HepG2 (cell line): ENCODE measurements around the gene PACSIN1. TPM values are rescaled to one million over a fixed set of nuclear protein-coding genes. Genes with fewer than 3 reads are reported as not detected.
A peak's percentile ranks its signal among the peaks of the same experiment; 100 is the strongest.

ENCODE experiments used
- ATAC-seq: fragments of 200-7000 bp; cut with Tn5 transposase; 3 replicates; pipeline ENCODE4 v1.9.1; 2020; ENCODE audit warnings: mild to moderate bottlenecking, moderate library complexity
- BruUV-seq: library from RNA; stranded (reverse); fragments of 400-500 nt; replicated peaks from 2 replicates; lab custom pipeline; 2021; lab: Mats Ljungman, UMichigan
- CTCF ChIA-PET: fragments of 300-600 bp; formaldehyde crosslinking; extraction: SDS; loops from one replicate; lab custom pipeline; 2021; ENCODE audit warnings: low total read pairs, inconsistent platforms, low intra/inter-chr PET ratio; lab: Yijun Ruan, JAX
- POLR2A ChIA-PET: fragments of 350-600 bp; sonication (Branson Sonifier 250); formaldehyde crosslinking; loops from one replicate; lab custom pipeline; 2020; ENCODE audit warnings: antibody characterized with exemption, inconsistent platforms; lab: Yijun Ruan, JAX
- DNase-seq: peaks from one replicate; pipeline ENCODE4 v3.0.0-alpha.2; 2015; ENCODE audit warnings: low spot score
- FAIRE-seq: peaks from 3 replicates; lab custom pipeline; 2011; peaks lifted over from hg19 to GRCh38; lab: Jason Lieb, UNC
- H2AFZ ChIP-seq: one replicate; pipeline ENCODE4 v1.6.1; 2011; ENCODE audit warnings: low read length, inconsistent platforms
- H3K27ac ChIP-seq: fragments of 300-600 bp; 3 replicates; pipeline ENCODE4 v1.8.0; 2011; ENCODE audit warnings: mixed run types, mild to moderate bottlenecking, mixed read lengths, low read length, inconsistent platforms; ENCODE audit not compliant: insufficient read depth; ENCODE audit errors: extremely low read length
- H3K27me3 ChIP-seq, 2 experiments: fragments of 200-600 bp in 1 of 2; 2 replicates in 1 of 2; 3 replicates in 1 of 2; pipeline versions ENCODE4 v1.6.0 to v1.8.0; 2011; ENCODE audit warnings: low read length in 2 of 2, mild to moderate bottlenecking in 2 of 2, moderate library complexity in 2 of 2, inconsistent platforms in 1 of 2; ENCODE audit not compliant: insufficient read depth in 2 of 2, control insufficient read depth in 1 of 2
- H3K36me3 ChIP-seq, 2 experiments: fragments of 200-600 bp in 1 of 2; replicated peaks in 1 of 2; 2 replicates in 1 of 2; 3 replicates in 1 of 2; pipeline versions ENCODE4 v1.5.1 to v1.8.0; 2011; ENCODE audit warnings: low read length in 2 of 2, inconsistent platforms in 1 of 2; ENCODE audit not compliant: insufficient read depth in 2 of 2, control insufficient read depth in 1 of 2
- H3K4me1 ChIP-seq: 2 replicates; pipeline ENCODE4 v1.5.1; 2012; ENCODE audit warnings: low read length, inconsistent platforms; ENCODE audit not compliant: insufficient read depth
- H3K4me2 ChIP-seq: 2 replicates; pipeline ENCODE4 v1.6.0; 2011; ENCODE audit warnings: low read depth, low read length, inconsistent platforms
- H3K4me3 ChIP-seq, 3 experiments: fragments of 200-600 bp in 1 of 3; sonication (generic), shearing (Covaris generic) in 1 of 3; replicated peaks in 1 of 3; 2 replicates each; pipeline ENCODE4 v1.5.1; 2011 to 2016; ENCODE audit warnings: low read length in 3 of 3, inconsistent platforms in 2 of 3, low read depth in 2 of 3, mild to moderate bottlenecking in 2 of 3, control low read depth in 1 of 3, mixed read lengths in 1 of 3; ENCODE audit not compliant: insufficient read depth in 1 of 3
- H3K79me2 ChIP-seq: one replicate; pipeline ENCODE4 v1.6.1; 2011; ENCODE audit warnings: low read length, inconsistent platforms; ENCODE audit not compliant: insufficient read depth
- H3K9ac ChIP-seq: 2 replicates; pipeline ENCODE4 v1.6.0; 2011; ENCODE audit warnings: mild to moderate bottlenecking, low read depth, low read length, inconsistent platforms; ENCODE audit not compliant: insufficient read depth
- H3K9me3 ChIP-seq: 2 replicates; pipeline ENCODE4 v1.5.1; 2012; ENCODE audit warnings: mild to moderate bottlenecking, low read length
- H4K20me1 ChIP-seq: 2 replicates; pipeline ENCODE4 v1.6.0; 2011; ENCODE audit warnings: inconsistent platforms, mild to moderate bottlenecking, low read length, moderate library complexity; ENCODE audit not compliant: insufficient read depth
- POLR2A ChIP-seq, 2 experiments: IDR thresholded peaks; 2 replicates each; pipeline ENCODE4 v1.6.1; 2011; ENCODE audit warnings: low read depth in 2 of 2, low read length in 2 of 2, mild to moderate bottlenecking in 1 of 2, moderate library complexity in 1 of 2; ENCODE audit not compliant: insufficient read depth in 1 of 2
- POLR2G ChIP-seq: fragments of 200-400 bp; formaldehyde crosslinking; IDR thresholded peaks from 2 replicates; pipeline ENCODE4 v1.6.1; 2018; ENCODE audit warnings: mild to moderate bottlenecking, low read depth, low read length, moderate library complexity
- RBFOX2 ChIP-seq: fragments of 200-400 bp; formaldehyde crosslinking; IDR thresholded peaks from 2 replicates; pipeline ENCODE4 v1.6.1; 2017; ENCODE audit warnings: low read depth, mild to moderate bottlenecking, low read length
- RBM22 ChIP-seq: fragments of 200-400 bp; formaldehyde crosslinking; optimal IDR thresholded peaks from 2 replicates; pipeline ENCODE3; 2017; ENCODE audit warnings: mild to moderate bottlenecking, low read length, moderate library complexity
- SKI ChIP-seq: fragments of 450-650 bp; IDR thresholded peaks from one replicate; pipeline ENCODE4 v1.6.1; 2018; ENCODE audit warnings: mild to moderate bottlenecking; ENCODE audit not compliant: partially characterized antibody
- ZFY ChIP-seq: sonication (generic); formaldehyde crosslinking; IDR thresholded peaks from 2 replicates; pipeline ENCODE4 v1.4.0; 2020; ENCODE audit warnings: missing genetic modification reagents
- ZNF335 ChIP-seq: sonication (generic); formaldehyde crosslinking; IDR thresholded peaks from 2 replicates; pipeline ENCODE4 v1.4.0; 2020; ENCODE audit warnings: missing genetic modification reagents
- ZNF703 ChIP-seq: sonication (generic); formaldehyde crosslinking; IDR thresholded peaks from 2 replicates; pipeline ENCODE4 v1.5.1; 2020; ENCODE audit warnings: missing genetic modification reagents, mild to moderate bottlenecking, moderate library complexity, borderline replicate concordance
- ZNF737 ChIP-seq: sonication (generic); formaldehyde crosslinking; IDR thresholded peaks from 2 replicates; pipeline ENCODE4 v1.5.0; 2020; ENCODE audit warnings: missing genetic modification reagents, mild to moderate bottlenecking, borderline replicate concordance
- ZNF746 ChIP-seq: sonication (generic); formaldehyde crosslinking; IDR thresholded peaks from 2 replicates; pipeline ENCODE4 v1.8.0; 2022; ENCODE audit warnings: mild to moderate bottlenecking, missing genetic modification reagents
- WGBS: methylation state at CpG from one replicate; pipeline ENCODE4 v1.1.6; 2017; ENCODE audit warnings: low lambda C conversion rate; 5-methylcytosine and 5-hydroxymethylcytosine counted together
- in situ Hi-C: cut with HindIII; loops from 2 replicates; pipeline ENCODE4 v1.10.0; 2017; ENCODE audit warnings: low pct_unique_long_range_greater_than_20kb; ENCODE audit not compliant: extremely low pct_ligation_motif_present
- intact Hi-C: fragments of 100-400 bp; cut with micrococcal nuclease; formaldehyde crosslinking; loops from one replicate; pipeline ENCODE4 v1.10.0; 2022; ENCODE audit not compliant: unreplicated experiment
- polyA plus RNA-seq, 8 experiments: library from polyadenylated mRNA; depleted of rRNA in 3 of 8; stranded (reverse) in 7 of 8; unstranded in 1 of 8; fragments of >200 nt; fragmentation: Illumina TruSeq in 4 of 8; extraction: Trizol in 4 of 8; gene quantifications; 2 replicates each; pipeline versions ENCODE4 v1.2.1 to v1.2.3, GENCODE V29; 2011 to 2016; ENCODE audit warnings: low read depth in 4 of 8, missing spikeins in 1 of 8, mixed read lengths in 1 of 8; ENCODE audit not compliant: insufficient read depth in 1 of 8
- total RNA-seq, 5 experiments: library from RNA; depleted of rRNA; stranded (reverse); fragments of >200 nt; fragmentation: Illumina TruSeq; extraction: Trizol; gene quantifications; 2 replicates each; pipeline ENCODE4 v1.2.3, GENCODE V29; 2016; ENCODE audit warnings: low read depth in 1 of 5
- TF ChIP-seq, protein P1 (sequence below): sonication (generic); formaldehyde crosslinking; IDR thresholded peaks from 2 replicates; pipeline ENCODE4 v1.5.0; 2020; ENCODE audit warnings: mild to moderate bottlenecking, missing genetic modification reagents

Gene PACSIN1
- total and polyA plus RNA-seq, 2 of the 13 experiments (the other 11 are each of a cell fraction or from before 2014, with no cell fraction given), result not detected

DNA sequence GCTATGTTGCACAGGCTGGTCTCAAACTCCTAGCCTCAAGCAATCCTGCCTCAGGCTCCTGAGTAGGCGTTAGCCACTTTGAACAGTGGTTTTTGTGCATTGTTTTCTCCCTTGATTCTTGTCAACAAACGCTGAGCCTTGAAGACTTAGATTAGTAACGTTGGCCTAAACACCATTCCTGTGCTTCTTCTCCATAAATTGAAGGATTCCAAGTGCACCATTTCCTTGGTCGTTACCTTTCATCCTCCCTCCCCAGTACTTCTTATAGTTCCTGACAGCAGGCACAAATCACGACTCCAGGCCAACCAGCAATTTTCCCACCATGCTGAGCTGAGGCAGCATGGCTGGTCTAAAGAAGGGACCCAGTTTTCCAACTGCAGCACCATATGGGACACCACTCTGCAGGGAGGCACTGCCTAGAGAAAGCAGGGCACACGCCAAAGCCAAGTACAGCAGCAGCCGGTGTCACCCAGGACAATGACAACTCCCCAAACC, 49.0 kb upstream of the PACSIN1 start:
- ChIA-PET CTCF (no interaction called here), POLR2A (interaction anchor here (0.7 to 6.7 kb wide), 6 partner anchors 8 to 843 kb away, joined by 3 to 100 read pairs (median 16); partner anchors contain the start of genes RPS10, SMIM29 and ZNF76)
- H2AFZ ChIP-seq, result no peak overlapping the region
- ATAC-seq (no peak), DNase-seq (no peak), FAIRE-seq (no peak)
- no peak overlapping the region for H3K4me3 ChIP-seq
- BruUV-seq, result no TSS peak
- H3K4me1 ChIP-seq, result peaks cover 63% of the 10 kb centered on the region
- H3K27ac ChIP-seq, result no peak overlapping the region
- H4K20me1 ChIP-seq, result peaks cover 40% of the 10 kb centered on the region
- no peaks in the 10 kb centered on the region for H3K9me3 ChIP-seq
- H3K4me2 ChIP-seq, result no peak overlapping the region
- TF ChIP-seq RBFOX2 (peak; percentile 30; the same call in 1 of the 2 replicates), ZNF746 (CRISPR knock-in tag) (no peak), ZNF737 (CRISPR knock-in tag) (0 out of 2 replicates have a peak, but pooled peaks have one; percentile 40), ZNF335 (CRISPR knock-in tag) (0 out of 2 replicates have a peak, but pooled peaks have one; percentile 8), POLR2G (peak; percentile 18), POLR2A (IDR thresholded peaks at IDR 0.05; ENCODE audit: insufficient read depth in 1 of 2, low read depth in 2 of 2, low read length in 2 of 2) (peak in 1 of 2 experiments; percentile 31; a peak in 1 of 4 replicates), ZFY (CRISPR knock-in tag) (no peak), SKI (no peak), ZNF703 (CRISPR knock-in tag) (no peak), RBM22 (peak; percentile 30)
- TF ChIP-seq, protein P1, sequence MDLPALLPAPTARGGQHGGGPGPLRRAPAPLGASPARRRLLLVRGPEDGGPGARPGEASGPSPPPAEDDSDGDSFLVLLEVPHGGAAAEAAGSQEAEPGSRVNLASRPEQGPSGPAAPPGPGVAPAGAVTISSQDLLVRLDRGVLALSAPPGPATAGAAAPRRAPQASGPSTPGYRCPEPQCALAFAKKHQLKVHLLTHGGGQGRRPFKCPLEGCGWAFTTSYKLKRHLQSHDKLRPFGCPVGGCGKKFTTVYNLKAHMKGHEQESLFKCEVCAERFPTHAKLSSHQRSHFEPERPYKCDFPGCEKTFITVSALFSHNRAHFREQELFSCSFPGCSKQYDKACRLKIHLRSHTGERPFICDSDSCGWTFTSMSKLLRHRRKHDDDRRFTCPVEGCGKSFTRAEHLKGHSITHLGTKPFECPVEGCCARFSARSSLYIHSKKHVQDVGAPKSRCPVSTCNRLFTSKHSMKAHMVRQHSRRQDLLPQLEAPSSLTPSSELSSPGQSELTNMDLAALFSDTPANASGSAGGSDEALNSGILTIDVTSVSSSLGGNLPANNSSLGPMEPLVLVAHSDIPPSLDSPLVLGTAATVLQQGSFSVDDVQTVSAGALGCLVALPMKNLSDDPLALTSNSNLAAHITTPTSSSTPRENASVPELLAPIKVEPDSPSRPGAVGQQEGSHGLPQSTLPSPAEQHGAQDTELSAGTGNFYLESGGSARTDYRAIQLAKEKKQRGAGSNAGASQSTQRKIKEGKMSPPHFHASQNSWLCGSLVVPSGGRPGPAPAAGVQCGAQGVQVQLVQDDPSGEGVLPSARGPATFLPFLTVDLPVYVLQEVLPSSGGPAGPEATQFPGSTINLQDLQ (CRISPR knock-in tag), result 0 out of 2 replicates have a peak, but pooled peaks have one; percentile 46
- WGBS, result 91% methylated on average over 7 of the region's 7 CpGs
- in situ Hi-C loops, result loop anchor here (5.0 kb wide), 1 partner anchor 170 kb away; the partner anchor contains the start of gene SMIM29
- intact Hi-C loops, result loop anchor here (10.0 kb wide), 1 partner anchor 252 kb away; no protein-coding TSS in a partner anchor
- H3K36me3 ChIP-seq, result peaks cover 16 to 56% of the 10 kb centered on the region in 2 experiments
- peaks cover 6% of the 10 kb centered on the region for H3K79me2 ChIP-seq
- no peak overlapping the region for H3K9ac ChIP-seq
- no peaks in the 10 kb centered on the region for H3K27me3 ChIP-seq
